ENCODE measurements around the gene MYMX.

DNA sequence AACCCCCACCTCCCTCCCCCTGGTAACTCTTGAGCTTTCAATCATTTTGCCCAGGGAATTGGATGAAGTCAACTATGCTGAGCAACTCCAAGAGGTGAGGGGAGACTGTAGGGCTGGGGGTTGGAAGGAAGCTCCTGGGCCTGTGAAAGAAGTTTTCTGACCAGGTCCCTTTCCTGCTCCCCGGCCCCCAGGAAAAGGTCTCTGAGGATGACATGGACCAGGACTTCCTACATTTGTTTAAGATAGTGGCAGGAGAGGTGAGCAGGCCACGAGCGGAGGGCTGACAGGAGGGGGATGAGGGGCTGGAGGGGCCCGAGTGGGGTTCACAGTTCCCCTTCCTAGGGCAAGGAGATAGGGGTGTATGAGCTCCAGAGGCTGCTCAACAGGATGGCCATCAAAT is 36.3 kb upstream of the MYMX start:
- TF ChIP-seq, protein P1, sequence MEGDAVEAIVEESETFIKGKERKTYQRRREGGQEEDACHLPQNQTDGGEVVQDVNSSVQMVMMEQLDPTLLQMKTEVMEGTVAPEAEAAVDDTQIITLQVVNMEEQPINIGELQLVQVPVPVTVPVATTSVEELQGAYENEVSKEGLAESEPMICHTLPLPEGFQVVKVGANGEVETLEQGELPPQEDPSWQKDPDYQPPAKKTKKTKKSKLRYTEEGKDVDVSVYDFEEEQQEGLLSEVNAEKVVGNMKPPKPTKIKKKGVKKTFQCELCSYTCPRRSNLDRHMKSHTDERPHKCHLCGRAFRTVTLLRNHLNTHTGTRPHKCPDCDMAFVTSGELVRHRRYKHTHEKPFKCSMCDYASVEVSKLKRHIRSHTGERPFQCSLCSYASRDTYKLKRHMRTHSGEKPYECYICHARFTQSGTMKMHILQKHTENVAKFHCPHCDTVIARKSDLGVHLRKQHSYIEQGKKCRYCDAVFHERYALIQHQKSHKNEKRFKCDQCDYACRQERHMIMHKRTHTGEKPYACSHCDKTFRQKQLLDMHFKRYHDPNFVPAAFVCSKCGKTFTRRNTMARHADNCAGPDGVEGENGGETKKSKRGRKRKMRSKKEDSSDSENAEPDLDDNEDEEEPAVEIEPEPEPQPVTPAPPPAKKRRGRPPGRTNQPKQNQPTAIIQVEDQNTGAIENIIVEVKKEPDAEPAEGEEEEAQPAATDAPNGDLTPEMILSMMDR (IDR thresholded peaks at IDR 0.05; ENCODE audit: borderline replicate concordance, extremely low read depth, low read length, poor library complexity, severe bottlenecking): no peak
- TF ChIP-seq EZH2 (IDR thresholded peaks at IDR 0.05; ENCODE audit: borderline replicate concordance, low read depth, low read length, severe bottlenecking): no peak

Data from DND-41 (cell line).